Astrocyte (in vitro differentiated cells and primary cell): ENCODE measurements around the gene FCHO2. TPM values are rescaled to one million over a fixed set of nuclear protein-coding genes. Genes with fewer than 3 reads are reported as not detected.
"Not testable (repeated sequence)": the region's sequence is repeated elsewhere in the genome, so short reads cannot be mapped to it uniquely, and the experiment has no call there.

ENCODE experiments used
- DNase-seq: peaks from one replicate; pipeline ENCODE4 v3.0.0-alpha.2; 2010; ENCODE audit warnings: low read depth
- FAIRE-seq: peaks from 2 replicates; lab custom pipeline; 2011; peaks lifted over from hg19 to GRCh38; lab: Jason Lieb, UNC
- H2AFZ ChIP-seq: 2 replicates; pipeline ENCODE4 v1.6.0; 2012; ENCODE audit warnings: low read depth, low read length, inconsistent platforms
- H3K27ac ChIP-seq: 2 replicates; pipeline ENCODE4 v1.5.1; 2011; ENCODE audit warnings: low read depth, low read length, inconsistent platforms
- H3K27me3 ChIP-seq: 2 replicates; pipeline ENCODE4 v1.6.0; 2011; ENCODE audit warnings: low read length, inconsistent platforms; ENCODE audit not compliant: insufficient read depth
- H3K36me3 ChIP-seq: 2 replicates; pipeline ENCODE4 v1.5.1; 2011; ENCODE audit warnings: low read length, inconsistent platforms; ENCODE audit not compliant: insufficient read depth
- H3K4me1 ChIP-seq: 2 replicates; pipeline ENCODE4 v1.5.1; 2011; ENCODE audit warnings: low read length, inconsistent platforms; ENCODE audit not compliant: insufficient read depth
- H3K4me2 ChIP-seq: 2 replicates; pipeline ENCODE4 v1.6.0; 2012; ENCODE audit warnings: low read length, inconsistent platforms
- H3K4me3 ChIP-seq: 2 replicates; pipeline ENCODE4 v1.5.1; 2011; ENCODE audit warnings: low read depth, mild to moderate bottlenecking, low read length, inconsistent platforms; ENCODE audit not compliant: insufficient read depth
- H3K79me2 ChIP-seq: 2 replicates; pipeline ENCODE4 v1.6.0; 2012; ENCODE audit warnings: mild to moderate bottlenecking, low read length, inconsistent platforms; ENCODE audit not compliant: insufficient read depth
- H3K9ac ChIP-seq: 2 replicates; pipeline ENCODE4 v1.6.0; 2012; ENCODE audit warnings: mild to moderate bottlenecking, low read length, inconsistent platforms
- H3K9me3 ChIP-seq: 2 replicates; pipeline ENCODE4 v1.5.1; 2012; ENCODE audit warnings: low read depth, mild to moderate bottlenecking, low read length, inconsistent platforms; ENCODE audit not compliant: insufficient read depth
- H4K20me1 ChIP-seq: 2 replicates; pipeline ENCODE4 v1.6.0; 2012; ENCODE audit warnings: low read length, inconsistent platforms; ENCODE audit not compliant: insufficient read depth
- H3K27ac Mint-ChIP-seq: one replicate; pipeline ENCODE4 v1.8.0; 2021; ENCODE audit warnings: mild to moderate bottlenecking, mixed read lengths; ENCODE audit not compliant: unreplicated experiment
- H3K27me3 Mint-ChIP-seq: one replicate; pipeline ENCODE4 v1.8.0; 2021; ENCODE audit warnings: low read depth, mixed read lengths; ENCODE audit not compliant: unreplicated experiment
- H3K36me3 Mint-ChIP-seq: one replicate; pipeline ENCODE4 v1.8.0; 2021; ENCODE audit warnings: low read depth, mixed read lengths; ENCODE audit not compliant: unreplicated experiment
- H3K4me1 Mint-ChIP-seq: one replicate; pipeline ENCODE4 v1.8.0; 2021; ENCODE audit warnings: low read depth, mixed read lengths; ENCODE audit not compliant: unreplicated experiment
- H3K4me3 Mint-ChIP-seq: one replicate; pipeline ENCODE4 v1.8.0; 2021; ENCODE audit warnings: mild to moderate bottlenecking, moderate library complexity, mixed read lengths; ENCODE audit not compliant: unreplicated experiment
- H3K9me3 Mint-ChIP-seq: one replicate; pipeline ENCODE4 v1.8.0; 2021; ENCODE audit warnings: mild to moderate bottlenecking, mixed read lengths; ENCODE audit not compliant: unreplicated experiment
- CTCF ChIP-seq: IDR thresholded peaks from 2 replicates; pipeline ENCODE4 v1.5.1; 2011; ENCODE audit warnings: low read depth, mild to moderate bottlenecking, inconsistent platforms, low read length, moderate library complexity; ENCODE audit not compliant: insufficient read depth
- EZH2 ChIP-seq: IDR thresholded peaks from 2 replicates; pipeline ENCODE4 v1.6.1; 2012; ENCODE audit warnings: mild to moderate bottlenecking, low read length, inconsistent platforms; ENCODE audit not compliant: insufficient read depth
- total RNA-seq: library from RNA; stranded (reverse); gene quantifications from 2 replicates; pipeline ENCODE4 v1.2.1, GENCODE V29; 2021

Gene FCHO2
- total RNA-seq, 1 donor from 2014 or later, result 20.7 TPM

- H3K27ac ChIP-seq, result no peak overlapping the region
- H3K36me3 ChIP-seq, result peaks cover 10% of the 10 kb centered on the region
- no peak overlapping the region for H2AFZ ChIP-seq
- TF ChIP-seq CTCF, result no peak
- TF ChIP-seq EZH2, result no peak
- H3K4me3 ChIP-seq, result no peak overlapping the region
- no peaks in the 10 kb centered on the region for H3K4me1 ChIP-seq
- H3K79me2 ChIP-seq, result no peaks in the 10 kb centered on the region
- H3K27me3 Mint-ChIP-seq, result no peaks in the 10 kb centered on the region
- no peaks in the 10 kb centered on the region for H3K4me1 Mint-ChIP-seq
- peaks cover 16% of the 10 kb centered on the region for H3K36me3 Mint-ChIP-seq
- no peaks in the 10 kb centered on the region for H3K9me3 ChIP-seq
- H3K9ac ChIP-seq, result no peak overlapping the region
- no peaks in the 10 kb centered on the region for H3K27me3 ChIP-seq
- H3K27ac Mint-ChIP-seq, result no peak overlapping the region
- H4K20me1 ChIP-seq, result no peaks in the 10 kb centered on the region
- no peaks in the 10 kb centered on the region for H3K9me3 Mint-ChIP-seq
- no peak overlapping the region for H3K4me2 ChIP-seq
- DNase-seq (no peak), FAIRE-seq (no peak)
- H3K4me3 Mint-ChIP-seq, result no peak overlapping the region
These were observed 63.1 kb downstream of the FCHO2 start for GRCh38 chr5:73018892-73019291.

- TF ChIP-seq CTCF (no peak), EZH2 (no peak)
- no peak overlapping the region for H3K4me3 Mint-ChIP-seq
- peaks cover 18% of the 10 kb centered on the region for H3K36me3 Mint-ChIP-seq
- Histone ChIP-seq H3K9ac (no peak overlapping the region), H2AFZ (no peak overlapping the region), H3K27me3 (no peaks in the 10 kb centered on the region), H3K4me2 (no peak overlapping the region), H3K36me3 (peaks cover 10% of the 10 kb centered on the region), H3K9me3 (no peaks in the 10 kb centered on the region), H3K4me3 (no peak overlapping the region), H4K20me1 (no peaks in the 10 kb centered on the region), H3K27ac (no peak overlapping the region), H3K4me1 (no peaks in the 10 kb centered on the region), H3K79me2 (no peaks in the 10 kb centered on the region)
- H3K4me1 Mint-ChIP-seq, result no peaks in the 10 kb centered on the region
- FAIRE-seq (no peak), DNase-seq (no peak)
- H3K9me3 Mint-ChIP-seq, result no peaks in the 10 kb centered on the region
- H3K27ac Mint-ChIP-seq, result no peak overlapping the region
- H3K27me3 Mint-ChIP-seq, result no peaks in the 10 kb centered on the region
These were observed 63.9 kb downstream of the FCHO2 start for GRCh38 chr5:73019766-73020165.

GRCh38 chr5:73022471-73023169, 66.8 kb downstream of the FCHO2 start:
- no peak overlapping the region for H2AFZ ChIP-seq
- H3K36me3 ChIP-seq, result peaks cover 5% of the 10 kb centered on the region
- Mint-ChIP-seq H3K27ac (no peak overlapping the region), H3K4me1 (no peaks in the 10 kb centered on the region), H3K36me3 (peaks cover 19% of the 10 kb centered on the region), H3K9me3 (no peaks in the 10 kb centered on the region), H3K27me3 (no peaks in the 10 kb centered on the region), H3K4me3 (no peak overlapping the region)
- no peak for FAIRE-seq
- no peaks in the 10 kb centered on the region for H3K79me2 ChIP-seq
- H3K27me3 ChIP-seq, result no peaks in the 10 kb centered on the region
- DNase-seq, result no peak
- no peak overlapping the region for H3K27ac ChIP-seq
- no peaks in the 10 kb centered on the region for H3K9me3 ChIP-seq
- no peak overlapping the region for H3K9ac ChIP-seq
- H3K4me3 ChIP-seq, result no peak overlapping the region
- no peak overlapping the region for H3K4me2 ChIP-seq
- H3K4me1 ChIP-seq, result no peaks in the 10 kb centered on the region
- H4K20me1 ChIP-seq, result no peaks in the 10 kb centered on the region
- TF ChIP-seq CTCF, result no peak
- no peak for TF ChIP-seq EZH2

- not testable (repeated sequence) for H3K4me1 Mint-ChIP-seq, FAIRE-seq
These were observed 69.2 kb downstream of the FCHO2 start for GRCh38 chr5:73024946-73025544.

More at GRCh38 chr5:73024946-73025544, 69.2 kb downstream of the FCHO2 start:
- not testable (repeated sequence) for H3K9ac ChIP-seq, DNase-seq, H3K4me3 Mint-ChIP-seq, H3K9me3 Mint-ChIP-seq, H3K4me2 ChIP-seq, H2AFZ ChIP-seq, H3K4me3 ChIP-seq, H3K79me2 ChIP-seq, H3K27ac Mint-ChIP-seq, H3K27ac ChIP-seq, H3K9me3 ChIP-seq, H3K36me3 ChIP-seq, H4K20me1 ChIP-seq, H3K4me1 ChIP-seq, H3K27me3 Mint-ChIP-seq, H3K27me3 ChIP-seq
- peaks cover 10% of the 10 kb centered on the region for H3K36me3 Mint-ChIP-seq
